HG02870 (cell line): ENCODE results near the gene TGFBRAP1.

Source experiments
- ATAC-seq: cut with Tn5 transposase; IDR thresholded peaks from one replicate; pipeline ENCODE4 v1.9.1; 2021; ENCODE audit warnings: mild to moderate bottlenecking, moderate library complexity; ENCODE audit not compliant: unreplicated experiment

The TGFBRAP1 gene

GRCh38 chr2:105321875-105322646 is 7.5 kb downstream of the TGFBRAP1 start:
- peak; percentile 34 for ATAC-seq

- no peak for ATAC-seq
These were observed 8.8 kb downstream of the TGFBRAP1 start for GRCh38 chr2:105320651-105321215.

- ATAC-seq = no peak
These were observed 11.6 kb downstream of the TGFBRAP1 start for GRCh38 chr2:105317937-105318336.

- ATAC-seq = peak; percentile 77
These were observed 14.2 kb downstream of the TGFBRAP1 start for GRCh38 chr2:105315314-105315713.

- ATAC-seq = peak; percentile 39
These were observed 15.7 kb downstream of the TGFBRAP1 start for GRCh38 chr2:105313877-105314276.

- no peak for ATAC-seq
These were observed 20.4 kb downstream of the TGFBRAP1 start for GRCh38 chr2:105309147-105309545.

- no peak for ATAC-seq
These were observed 21.0 kb downstream of the TGFBRAP1 start for GRCh38 chr2:105308382-105309146.

- no peak for ATAC-seq
These were observed 21.6 kb downstream of the TGFBRAP1 start for GRCh38 chr2:105307962-105308361.

- no peak for ATAC-seq
These were observed 22.0 kb downstream of the TGFBRAP1 start for GRCh38 chr2:105307550-105307949.

GRCh38 chr2:105307146-105307545 is 22.4 kb downstream of the TGFBRAP1 start:
- no peak for ATAC-seq

- ATAC-seq = no peak
These were observed 27.9 kb downstream of the TGFBRAP1 start for GRCh38 chr2:105301646-105302045.

GRCh38 chr2:105299290-105299689 is 30.2 kb downstream of the TGFBRAP1 start:
- ATAC-seq = no peak

GRCh38 chr2:105298017-105298416 is 31.5 kb downstream of the TGFBRAP1 start:
- ATAC-seq = no peak

- no peak for ATAC-seq
These were observed 32.3 kb downstream of the TGFBRAP1 start for GRCh38 chr2:105297216-105297615.

GRCh38 chr2:105296017-105296611 is 33.4 kb downstream of the TGFBRAP1 start:
- no peak for ATAC-seq

GRCh38 chr2:105294844-105295481 is 34.6 kb downstream of the TGFBRAP1 start:
- no peak for ATAC-seq

GRCh38 chr2:105294046-105294445 is 35.5 kb downstream of the TGFBRAP1 start:
- no peak for ATAC-seq

- no peak for ATAC-seq
These were observed 37.6 kb downstream of the TGFBRAP1 start for GRCh38 chr2:105291981-105292380.

- ATAC-seq = no peak
These were observed 38.4 kb downstream of the TGFBRAP1 start for GRCh38 chr2:105290981-105291660.

GRCh38 chr2:105288133-105288532 is 41.4 kb downstream of the TGFBRAP1 start:
- no peak for ATAC-seq
